ENCODE measurements around the gene SPDYE17.
"Not testable (repeated sequence)": the region's sequence is repeated elsewhere in the genome, so short reads cannot be mapped to it uniquely, and the experiment has no call there.

DNA sequence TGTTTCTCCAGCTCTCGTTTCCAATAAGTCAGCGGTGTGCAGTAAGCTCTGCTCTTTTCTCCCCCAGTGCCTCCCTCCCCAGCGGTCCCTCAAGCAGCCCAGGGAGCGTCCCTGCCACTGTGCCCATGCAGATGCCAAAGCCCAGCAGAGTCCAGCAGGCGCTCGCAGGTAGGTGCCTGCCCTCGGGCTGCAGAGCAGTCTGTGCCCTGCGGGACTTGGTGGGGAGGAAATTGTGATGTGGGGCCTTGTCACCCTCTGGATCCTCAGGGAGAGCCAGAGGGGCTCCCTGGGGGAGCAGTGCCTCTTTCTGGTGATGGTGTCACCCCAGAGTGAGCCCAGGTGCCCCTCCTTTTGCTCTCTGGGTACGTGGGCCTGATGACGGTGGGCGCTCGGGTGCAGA is 42.0 kb downstream of the SPDYE17 start:
- TF ChIP-seq CTCF (IDR thresholded peaks at IDR 0.05); ZFX (IDR thresholded peaks at IDR 0.05; ENCODE audit: borderline replicate concordance): not testable (repeated sequence)
